Measurements from ENCODE around the gene MAML2.

Gene MAML2

DNA sequence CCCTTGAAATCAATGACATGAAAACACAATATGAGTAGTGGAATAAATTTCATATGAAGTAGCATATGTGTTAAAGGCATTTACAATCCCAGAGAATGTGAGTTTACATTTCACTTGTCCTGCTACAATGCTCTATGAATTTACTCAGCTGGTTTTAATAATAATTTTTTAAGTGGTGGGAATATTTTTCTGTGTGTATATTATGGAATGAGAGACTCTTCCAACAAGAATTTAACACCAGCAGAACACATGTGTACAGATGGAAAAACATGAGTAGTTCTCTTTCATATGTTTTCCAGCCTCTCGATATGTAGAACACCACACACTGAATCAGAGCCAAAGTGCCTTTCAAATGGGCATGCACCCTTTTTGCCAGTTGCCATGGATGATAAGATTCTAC is 170.4 kb downstream of the MAML2 start:
- H3K4me3 ChIP-seq (ENCODE audit: low read depth, low read length) = no peak overlapping the region
- DNase-seq (ENCODE audit: low read depth) = no peak
- TF ChIP-seq, protein P1, sequence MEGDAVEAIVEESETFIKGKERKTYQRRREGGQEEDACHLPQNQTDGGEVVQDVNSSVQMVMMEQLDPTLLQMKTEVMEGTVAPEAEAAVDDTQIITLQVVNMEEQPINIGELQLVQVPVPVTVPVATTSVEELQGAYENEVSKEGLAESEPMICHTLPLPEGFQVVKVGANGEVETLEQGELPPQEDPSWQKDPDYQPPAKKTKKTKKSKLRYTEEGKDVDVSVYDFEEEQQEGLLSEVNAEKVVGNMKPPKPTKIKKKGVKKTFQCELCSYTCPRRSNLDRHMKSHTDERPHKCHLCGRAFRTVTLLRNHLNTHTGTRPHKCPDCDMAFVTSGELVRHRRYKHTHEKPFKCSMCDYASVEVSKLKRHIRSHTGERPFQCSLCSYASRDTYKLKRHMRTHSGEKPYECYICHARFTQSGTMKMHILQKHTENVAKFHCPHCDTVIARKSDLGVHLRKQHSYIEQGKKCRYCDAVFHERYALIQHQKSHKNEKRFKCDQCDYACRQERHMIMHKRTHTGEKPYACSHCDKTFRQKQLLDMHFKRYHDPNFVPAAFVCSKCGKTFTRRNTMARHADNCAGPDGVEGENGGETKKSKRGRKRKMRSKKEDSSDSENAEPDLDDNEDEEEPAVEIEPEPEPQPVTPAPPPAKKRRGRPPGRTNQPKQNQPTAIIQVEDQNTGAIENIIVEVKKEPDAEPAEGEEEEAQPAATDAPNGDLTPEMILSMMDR (IDR thresholded peaks at IDR 0.05; ENCODE audit: insufficient read depth, low read depth, low read length, missing control alignments) = no peak

GRCh38 chr11:96169250-96169649 is 173.7 kb downstream of the MAML2 start:
- no peak for DNase-seq (ENCODE audit: low read depth)
- H3K4me3 ChIP-seq (ENCODE audit: low read depth, low read length) = no peak overlapping the region
- TF ChIP-seq, protein P1 (IDR thresholded peaks at IDR 0.05; ENCODE audit: insufficient read depth, low read depth, low read length, missing control alignments) = no peak

DNA sequence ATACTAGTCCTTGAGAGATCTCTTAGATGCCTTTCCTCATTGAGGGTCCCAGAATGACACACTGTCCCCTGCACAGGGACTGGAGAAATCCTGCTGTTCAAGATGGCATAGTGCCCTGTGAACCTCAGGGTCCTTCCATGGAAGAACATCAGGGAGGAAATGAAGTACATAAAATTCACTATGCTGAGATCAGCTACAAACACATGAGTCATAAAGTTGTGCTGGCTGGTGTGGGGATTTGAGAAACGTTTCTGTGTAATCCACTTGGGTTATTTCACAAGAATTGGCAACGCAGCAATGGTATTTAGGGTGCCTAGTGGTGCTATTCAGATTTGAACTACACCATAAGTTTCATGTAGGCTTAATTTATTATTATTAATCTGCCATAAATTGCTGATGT is 174.4 kb downstream of the MAML2 start:
- no peak for DNase-seq (ENCODE audit: low read depth)

DNA sequence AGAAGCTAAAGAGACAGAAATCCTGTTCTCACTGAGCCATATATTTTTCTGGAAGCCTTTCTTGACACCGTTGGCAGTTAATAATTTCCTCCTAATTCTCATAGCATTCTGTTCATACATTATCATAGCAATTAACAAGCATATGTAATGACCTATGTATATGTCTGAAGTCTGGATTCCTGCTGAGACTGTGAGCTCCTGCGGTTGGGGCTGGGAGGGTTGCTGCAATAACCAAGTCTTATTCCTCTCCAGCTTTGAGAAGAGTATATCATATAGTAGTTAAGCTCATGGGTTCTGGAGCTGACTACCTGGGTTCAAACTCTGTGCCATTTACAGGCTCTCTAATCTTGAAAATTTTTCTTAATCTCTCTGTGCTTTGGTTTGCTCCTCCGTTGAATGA is 175.2 kb downstream of the MAML2 start:
- TF ChIP-seq, protein P1 (IDR thresholded peaks at IDR 0.05; ENCODE audit: insufficient read depth, low read depth, low read length, missing control alignments) = no peak
- no peak for DNase-seq (ENCODE audit: low read depth)
- no peak overlapping the region for H3K4me3 ChIP-seq (ENCODE audit: low read depth, low read length)

More for the DNA sequence above, 174.4 kb downstream of the MAML2 start:
- TF ChIP-seq, protein P1 (IDR thresholded peaks at IDR 0.05; ENCODE audit: insufficient read depth, low read depth, low read length, missing control alignments) = no peak
- H3K4me3 ChIP-seq (ENCODE audit: low read depth, low read length) = no peak overlapping the region

DNA sequence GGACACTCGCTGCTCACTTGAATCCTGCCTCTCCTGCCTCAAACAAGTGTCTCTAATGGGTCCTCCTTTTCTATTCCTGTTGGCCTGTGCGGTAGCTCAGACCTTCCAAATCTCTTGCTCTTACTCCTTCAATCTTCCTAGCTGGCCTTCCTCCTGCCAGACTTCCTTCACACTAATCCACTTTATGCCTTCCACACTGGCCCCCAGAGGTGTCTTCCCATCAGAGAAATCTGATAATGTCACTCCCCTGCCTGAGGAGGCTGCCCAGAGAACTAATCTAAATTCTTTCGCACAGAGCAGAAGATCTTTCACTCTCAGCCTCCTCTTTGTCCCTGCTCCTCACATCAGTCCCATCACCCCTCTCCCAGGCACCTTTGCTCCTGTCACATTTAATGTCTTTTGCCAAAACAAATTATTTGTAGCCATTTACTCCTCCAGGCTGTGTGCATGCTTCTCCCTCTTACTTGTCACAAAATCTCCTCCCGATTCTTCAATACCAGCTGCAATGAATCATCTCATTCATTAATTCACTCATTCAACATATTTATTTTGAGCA is 175.7 kb downstream of the MAML2 start:
- TF ChIP-seq, protein P1 (IDR thresholded peaks at IDR 0.05; ENCODE audit: insufficient read depth, low read depth, low read length, missing control alignments) = no peak
- no peak overlapping the region for H3K4me3 ChIP-seq (ENCODE audit: low read depth, low read length)
- DNase-seq (ENCODE audit: low read depth) = no peak

GRCh38 chr11:96162816-96163499 is 180.0 kb downstream of the MAML2 start:
- DNase-seq (ENCODE audit: low read depth) = no peak
- no peak overlapping the region for H3K4me3 ChIP-seq (ENCODE audit: low read depth, low read length)
- TF ChIP-seq, protein P1 (IDR thresholded peaks at IDR 0.05; ENCODE audit: insufficient read depth, low read depth, low read length, missing control alignments) = no peak
